Measurements from ENCODE around the gene HSD17B1. TPM values are rescaled to one million over a fixed set of nuclear protein-coding genes. Genes with fewer than 3 reads are reported as not detected.
"Not testable (repeated sequence)": the region's sequence is repeated elsewhere in the genome, so short reads cannot be mapped to it uniquely, and the experiment has no call there.

The HSD17B1 gene, protein sequence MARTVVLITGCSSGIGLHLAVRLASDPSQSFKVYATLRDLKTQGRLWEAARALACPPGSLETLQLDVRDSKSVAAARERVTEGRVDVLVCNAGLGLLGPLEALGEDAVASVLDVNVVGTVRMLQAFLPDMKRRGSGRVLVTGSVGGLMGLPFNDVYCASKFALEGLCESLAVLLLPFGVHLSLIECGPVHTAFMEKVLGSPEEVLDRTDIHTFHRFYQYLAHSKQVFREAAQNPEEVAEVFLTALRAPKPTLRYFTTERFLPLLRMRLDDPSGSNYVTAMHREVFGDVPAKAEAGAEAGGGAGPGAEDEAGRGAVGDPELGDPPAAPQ
- 0.31 TPM for total RNA-seq
- 3.3 TPM for polyA plus RNA-seq (ENCODE audit: insufficient read depth, low read depth, low replicate concordance)
- long read RNA-seq, donor 1, result 0 reads
- long read RNA-seq, donor 2, result 0 reads
- long read RNA-seq, donor 3, partial matches to known transcripts, result 0 of 1 reads
- long read RNA-seq, donor 3, other reads (novel, unspliced or antisense), result 0 of 1 reads
- long read RNA-seq, donor 4, result 0 reads
- long read RNA-seq, donor 5, result 0 reads
- long read RNA-seq, donor 6, result 0 reads
- long read RNA-seq, donor 7, partial matches to known transcripts, result 1 of 1 reads
- long read RNA-seq, donor 7, other reads (novel, unspliced or antisense), result 0 of 1 reads
- long read RNA-seq, donor 8, partial matches to known transcripts, result 6 of 6 reads
- long read RNA-seq, donor 8, other reads (novel, unspliced or antisense), result 0 of 6 reads
- long read RNA-seq, donor 9, result 0 reads
- long read RNA-seq, donor 10, partial matches to known transcripts, result 0 of 3 reads
- long read RNA-seq, donor 10, other reads (novel, unspliced or antisense), result 0 of 3 reads

DNA sequence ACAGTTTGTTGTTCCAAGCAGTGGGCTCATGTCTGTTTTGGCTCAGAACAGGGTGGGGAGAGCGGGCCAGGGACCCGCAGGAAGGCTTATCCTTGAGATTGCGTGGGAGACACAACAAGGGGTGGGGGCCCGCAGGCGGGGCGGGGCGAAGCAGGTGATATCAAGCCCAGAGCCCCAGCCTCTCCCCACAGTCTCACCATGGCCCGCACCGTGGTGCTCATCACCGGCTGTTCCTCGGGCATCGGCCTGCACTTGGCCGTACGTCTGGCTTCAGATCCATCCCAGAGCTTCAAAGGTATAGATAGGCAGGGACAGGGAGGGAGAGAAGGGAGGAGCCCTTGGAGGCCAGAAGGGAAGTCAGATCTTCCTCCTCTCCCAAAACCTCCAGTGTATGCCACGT lies at the start of gene HSD17B1:
Gene HSD17B1, plus strand, starts transcription at position 188 of the 400 bp plus-strand sequence. Its CDS starts 11 bp downstream, at position 199.
- H3K9me3 ChIP-seq (ENCODE audit: control insufficient read depth in 2 of 3, insufficient read depth in 1 of 3, low read length in 3 of 3); FAIRE-seq; H3K36me3 ChIP-seq (ENCODE audit: control insufficient read depth in 2 of 3, insufficient read depth in 3 of 3, low read length in 3 of 3); DNase-seq; H3K27me3 ChIP-seq (ENCODE audit: control insufficient read depth, insufficient read depth, low read length); intact Hi-C loops (cut with DNase I); H3K27ac ChIP-seq (ENCODE audit: low read depth in 2 of 2, low read length in 2 of 2): not testable (repeated sequence)
- Histone ChIP-seq H3K9ac (ENCODE audit: low read length in 3 of 3) (peak within 1 kb of the TSS in 1 of 3 donors; percentile 70), H3K4me1 (ENCODE audit: control insufficient read depth in 2 of 3, insufficient read depth in 2 of 3, low read depth in 1 of 3, low read length in 3 of 3) (peaks cover 0 to 15% (median 0%) of the 10 kb centered on the region in 3 donors), H3K4me3 (ENCODE audit: low read length in 3 of 3) (peak within 1 kb of the TSS in 2 of 3 donors; percentile 81 to 91)

DNA sequence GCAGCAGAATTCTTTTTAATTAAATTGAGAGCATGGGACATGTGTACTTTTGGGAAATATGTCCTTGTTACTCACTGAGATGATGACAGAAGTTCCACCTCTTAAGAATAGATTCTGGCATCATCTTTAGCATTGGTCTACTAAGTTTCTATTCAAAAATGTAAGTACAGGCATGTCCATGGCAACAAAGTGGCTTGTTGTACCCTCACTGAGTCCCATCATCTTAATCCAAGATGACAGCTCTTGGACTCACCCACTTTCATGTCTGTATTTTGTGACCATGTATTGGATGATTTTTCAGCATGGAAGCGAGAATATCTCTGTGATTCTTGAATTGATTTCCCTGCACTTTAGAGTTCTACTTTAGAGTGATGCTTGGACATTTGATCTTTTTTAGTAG lies 49.8 kb upstream of the HSD17B1 start:
- intact Hi-C loops (cut with DNase I), result no loop called here
- DNase-seq, result no peak
- H3K27ac ChIP-seq (ENCODE audit: low read depth in 2 of 2, low read length in 2 of 2), result no peak overlapping the region
- no peaks in the 10 kb centered on the region for H3K27me3 ChIP-seq (ENCODE audit: control insufficient read depth, insufficient read depth, low read length)
- no peak overlapping the region for H3K4me3 ChIP-seq (ENCODE audit: low read length in 3 of 3)
- no peaks in the 10 kb centered on the region for H3K9me3 ChIP-seq (ENCODE audit: control insufficient read depth in 2 of 3, insufficient read depth in 1 of 3, low read length in 3 of 3)
- no peaks in the 10 kb centered on the region for H3K4me1 ChIP-seq (ENCODE audit: control insufficient read depth in 2 of 3, insufficient read depth in 2 of 3, low read depth in 1 of 3, low read length in 3 of 3)
- no peak for FAIRE-seq
- TF ChIP-seq, protein P1, sequence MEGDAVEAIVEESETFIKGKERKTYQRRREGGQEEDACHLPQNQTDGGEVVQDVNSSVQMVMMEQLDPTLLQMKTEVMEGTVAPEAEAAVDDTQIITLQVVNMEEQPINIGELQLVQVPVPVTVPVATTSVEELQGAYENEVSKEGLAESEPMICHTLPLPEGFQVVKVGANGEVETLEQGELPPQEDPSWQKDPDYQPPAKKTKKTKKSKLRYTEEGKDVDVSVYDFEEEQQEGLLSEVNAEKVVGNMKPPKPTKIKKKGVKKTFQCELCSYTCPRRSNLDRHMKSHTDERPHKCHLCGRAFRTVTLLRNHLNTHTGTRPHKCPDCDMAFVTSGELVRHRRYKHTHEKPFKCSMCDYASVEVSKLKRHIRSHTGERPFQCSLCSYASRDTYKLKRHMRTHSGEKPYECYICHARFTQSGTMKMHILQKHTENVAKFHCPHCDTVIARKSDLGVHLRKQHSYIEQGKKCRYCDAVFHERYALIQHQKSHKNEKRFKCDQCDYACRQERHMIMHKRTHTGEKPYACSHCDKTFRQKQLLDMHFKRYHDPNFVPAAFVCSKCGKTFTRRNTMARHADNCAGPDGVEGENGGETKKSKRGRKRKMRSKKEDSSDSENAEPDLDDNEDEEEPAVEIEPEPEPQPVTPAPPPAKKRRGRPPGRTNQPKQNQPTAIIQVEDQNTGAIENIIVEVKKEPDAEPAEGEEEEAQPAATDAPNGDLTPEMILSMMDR (IDR thresholded peaks at IDR 0.05; ENCODE audit: borderline replicate concordance, extremely low read depth, insufficient read depth), result no peak
- H3K36me3 ChIP-seq (ENCODE audit: control insufficient read depth in 2 of 3, insufficient read depth in 3 of 3, low read length in 3 of 3), result peaks cover 2 to 48% (median 25%) of the 10 kb centered on the region in 3 donors
- H3K9ac ChIP-seq (ENCODE audit: low read length in 3 of 3), result no peak overlapping the region

DNA sequence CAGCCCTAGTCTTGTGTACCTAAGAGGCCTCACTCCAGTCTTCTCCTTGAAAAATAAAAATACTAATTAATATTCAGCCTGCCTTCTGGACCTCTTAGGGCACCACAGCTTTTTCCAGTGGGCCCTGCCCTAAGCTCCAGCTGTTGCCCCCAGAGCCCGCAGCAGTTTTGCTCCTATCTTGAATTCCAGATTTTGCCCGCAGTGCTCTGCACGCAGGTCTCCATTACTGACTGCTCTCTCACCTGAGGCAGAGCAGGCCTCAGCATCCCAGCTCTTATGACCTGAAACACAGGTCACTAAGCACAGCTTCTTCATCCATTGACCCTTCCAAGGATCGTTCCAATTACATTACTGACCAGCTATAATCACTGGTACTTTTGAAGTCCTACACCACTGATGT lies 45.1 kb upstream of the HSD17B1 start:
- H3K9me3 ChIP-seq (ENCODE audit: control insufficient read depth in 2 of 3, insufficient read depth in 1 of 3, low read length in 3 of 3), result no peaks in the 10 kb centered on the region
- no peak overlapping the region for H3K27ac ChIP-seq (ENCODE audit: low read depth in 2 of 2, low read length in 2 of 2)
- no peak for DNase-seq
- no peak for FAIRE-seq
- peaks cover 0 to 42% (median 34%) of the 10 kb centered on the region in 3 donors for H3K36me3 ChIP-seq (ENCODE audit: control insufficient read depth in 2 of 3, insufficient read depth in 3 of 3, low read length in 3 of 3)
- H3K4me3 ChIP-seq (ENCODE audit: low read length in 3 of 3), result no peak overlapping the region
- TF ChIP-seq, protein P1 (IDR thresholded peaks at IDR 0.05; ENCODE audit: borderline replicate concordance, extremely low read depth, insufficient read depth), result no peak
- no peaks in the 10 kb centered on the region for H3K27me3 ChIP-seq (ENCODE audit: control insufficient read depth, insufficient read depth, low read length)
- intact Hi-C loops (cut with DNase I), result no loop called here
- peaks cover 0 to 9% (median 7%) of the 10 kb centered on the region in 3 donors for H3K4me1 ChIP-seq (ENCODE audit: control insufficient read depth in 2 of 3, insufficient read depth in 2 of 3, low read depth in 1 of 3, low read length in 3 of 3)
- no peak overlapping the region for H3K9ac ChIP-seq (ENCODE audit: low read length in 3 of 3)
